K562 (cell line): ENCODE data around the gene SAMD15. TPM values are rescaled to one million over a fixed set of nuclear protein-coding genes. Genes with fewer than 3 reads are reported as not detected.

Experiments
- ATAC-seq: fragments of 200-7000 bp; cut with Tn5 transposase; 3 replicates; pipeline ENCODE4 v1.9.1; 2020; ENCODE audit warnings: moderate library complexity
- BruUV-seq: library from RNA; stranded (reverse); fragments of 400-500 nt; replicated peaks from 2 replicates; lab custom pipeline; 2021; lab: Mats Ljungman, UMichigan
- CTCF ChIA-PET: fragments of 300-600 bp; formaldehyde crosslinking; extraction: SDS; loops from one replicate; lab custom pipeline; 2021; ENCODE audit warnings: low intra/inter-chr PET ratio; lab: Yijun Ruan, JAX
- POLR2A ChIA-PET: fragments of 300-600, 350-650 bp; sonication (Branson Sonifier 250); formaldehyde crosslinking; extraction: SDS; loops from one replicate; lab custom pipeline; 2021; ENCODE audit warnings: antibody characterized with exemption, inconsistent platforms; lab: Yijun Ruan, JAX
- DNase-seq, 4 experiments: peaks; one replicate each; pipeline versions ENCODE4 v3.0.0 to v3.0.0-alpha.2; 2011 to 2018; ENCODE audit warnings: low spot score in 3 of 4, mixed read lengths in 3 of 4; ENCODE audit errors: extremely low read depth in 1 of 4
- FAIRE-seq: peaks from 2 replicates; lab custom pipeline; 2011; peaks lifted over from hg19 to GRCh38; lab: Jason Lieb, UNC
- H2AFZ ChIP-seq: 2 replicates; pipeline ENCODE4 v1.6.0; 2011; ENCODE audit warnings: low read depth, low read length, control low read depth, inconsistent platforms
- H3K27ac ChIP-seq: fragments of 200-600 bp; 3 replicates; pipeline ENCODE4 v1.8.0; 2011; ENCODE audit warnings: low read depth, mild to moderate bottlenecking, control low read depth, inconsistent platforms, low read length, moderate library complexity, mixed read lengths; ENCODE audit errors: extremely low read depth
- H3K27me3 ChIP-seq, 2 experiments: fragments of 300-600 bp in 1 of 2; 2 replicates in 1 of 2; 3 replicates in 1 of 2; pipeline versions ENCODE4 v1.6.0 to v1.8.0; 2011; ENCODE audit warnings: inconsistent platforms in 2 of 2, low read length in 2 of 2, mild to moderate bottlenecking in 1 of 2, mixed read lengths in 1 of 2, moderate library complexity in 1 of 2; ENCODE audit not compliant: control insufficient read depth in 2 of 2, insufficient read depth in 2 of 2
- H3K36me3 ChIP-seq: fragments of 300-600 bp; 3 replicates; pipeline ENCODE4 v1.8.0; 2011; ENCODE audit warnings: mild to moderate bottlenecking, low read length, inconsistent platforms; ENCODE audit not compliant: control insufficient read depth, insufficient read depth
- H3K4me1 ChIP-seq, 2 experiments: fragments of 200-600 bp in 1 of 2; replicated peaks in 1 of 2; 2 replicates in 1 of 2; 3 replicates in 1 of 2; pipeline versions ENCODE4 v1.5.1 to v1.8.0; 2011; ENCODE audit warnings: inconsistent platforms in 2 of 2, low read length in 2 of 2, mild to moderate bottlenecking in 1 of 2, mixed read lengths in 1 of 2, moderate library complexity in 1 of 2; ENCODE audit not compliant: control insufficient read depth in 2 of 2, insufficient read depth in 2 of 2
- H3K4me2 ChIP-seq: 2 replicates; pipeline ENCODE4 v1.6.1; 2011; ENCODE audit warnings: low read length, control low read depth, inconsistent platforms, mixed read lengths; ENCODE audit not compliant: insufficient read depth
- H3K4me3 ChIP-seq: fragments of 200-600 bp; sonication (generic), shearing (Covaris generic); 2 replicates; pipeline ENCODE4 v1.5.1; 2016; ENCODE audit warnings: control low read depth, inconsistent platforms
- H3K79me2 ChIP-seq: fragments of 200-600 bp; 3 replicates; pipeline ENCODE4 v1.8.0; 2011; ENCODE audit warnings: low read length, inconsistent platforms; ENCODE audit not compliant: control insufficient read depth, insufficient read depth
- H3K9ac ChIP-seq, 2 experiments: 2 replicates each; pipeline versions ENCODE4 v1.6.0 to v1.6.1; 2011; ENCODE audit warnings: low read depth in 2 of 2, low read length in 2 of 2, control low read depth in 1 of 2, inconsistent platforms in 1 of 2, mild to moderate bottlenecking in 1 of 2, mixed read lengths in 1 of 2; ENCODE audit not compliant: insufficient read depth in 1 of 2
- H3K9me1 ChIP-seq: one replicate; pipeline ENCODE4 v1.6.0; 2011; ENCODE audit warnings: inconsistent platforms, mild to moderate bottlenecking, low read length, moderate library complexity; ENCODE audit not compliant: control insufficient read depth, insufficient read depth
- H3K9me3 ChIP-seq: replicated peaks from 2 replicates; pipeline ENCODE4 v1.5.1; 2011; ENCODE audit warnings: low read depth, low read length, inconsistent platforms; ENCODE audit not compliant: control insufficient read depth, insufficient read depth
- H4K20me1 ChIP-seq: replicated peaks from 2 replicates; pipeline ENCODE4 v1.6.1; 2011; ENCODE audit warnings: low read length, inconsistent platforms, mixed read lengths; ENCODE audit not compliant: control insufficient read depth, insufficient read depth
- ASH1L ChIP-seq: fragments of 450-650 bp; IDR thresholded peaks from 2 replicates; pipeline ENCODE4 v1.6.1; 2018; ENCODE audit warnings: borderline replicate concordance, mild to moderate bottlenecking, low read depth; ENCODE audit not compliant: partially characterized antibody
- EZH2 ChIP-seq: IDR thresholded peaks from 2 replicates; pipeline ENCODE4 v1.6.1; 2012; ENCODE audit warnings: low read depth, mild to moderate bottlenecking, inconsistent platforms, low read length, borderline replicate concordance
- HSF4 ChIP-seq: fragments of 250-450 bp; sonication (Bioruptor Pico); IDR thresholded peaks from 2 replicates; pipeline ENCODE4 v2.1.2; 2022; ENCODE audit warnings: mild to moderate bottlenecking, moderate library complexity, borderline replicate concordance
- KAT8 ChIP-seq: fragments of 450-650 bp; IDR thresholded peaks from 2 replicates; pipeline ENCODE4 v1.6.1; 2016; ENCODE audit warnings: low read depth, mild to moderate bottlenecking
- MAFG ChIP-seq: fragments of 450-650 bp; conservative IDR thresholded peaks from 2 replicates; pipeline ENCODE4 v1.6.1; 2016; ENCODE audit warnings: missing genetic modification characterization, missing compliant biosample characterization
- MCM3 ChIP-seq: fragments of 450-650 bp; IDR thresholded peaks from 2 replicates; pipeline ENCODE4 v1.6.1; 2016
- MITF ChIP-seq: IDR thresholded peaks from 2 replicates; pipeline ENCODE4 v1.6.1; 2014; ENCODE audit warnings: antibody characterized with exemption
- MXI1 ChIP-seq: IDR thresholded peaks from 2 replicates; pipeline ENCODE4 v1.6.1; 2011; ENCODE audit warnings: low read depth, mild to moderate bottlenecking, improper control_type of control experiment, low read length
- PHF8 ChIP-seq: fragments of 200-600 bp; sonication (generic); IDR thresholded peaks from 2 replicates; pipeline ENCODE4 v1.6.1; 2012; ENCODE audit warnings: mixed run types, mild to moderate bottlenecking, inconsistent platforms, low read length, moderate library complexity, borderline replicate concordance
- POLR2G ChIP-seq: fragments of 200-400 bp; formaldehyde crosslinking; IDR thresholded peaks from 2 replicates; pipeline ENCODE4 v1.6.1; 2017; ENCODE audit warnings: low read depth, mild to moderate bottlenecking, antibody characterized with exemption, low read length, moderate library complexity
- STAT5B ChIP-seq: fragments of 250-450 bp; sonication (Bioruptor Pico); IDR thresholded peaks from 2 replicates; pipeline ENCODE4 v1.8.0; 2021; ENCODE audit warnings: mild to moderate bottlenecking, inconsistent platforms
- TAF7 ChIP-seq: fragments of 450-650 bp; IDR thresholded peaks from 2 replicates; pipeline ENCODE4 v1.6.1; 2016; ENCODE audit warnings: missing genetic modification characterization, missing compliant biosample characterization
- ZNF197 ChIP-seq: fragments of 200-800 bp; sonication (Bioruptor generic); IDR thresholded peaks from 2 replicates; pipeline ENCODE4 v1.6.1; 2016; ENCODE audit warnings: low read depth, missing genetic modification characterization, missing compliant biosample characterization
- ZNF436 ChIP-seq: fragments of 250-450, 450-650 bp; sonication (Bioruptor Pico); formaldehyde crosslinking; IDR thresholded peaks from 2 replicates; pipeline ENCODE4 v1.7.0; 2020; ENCODE audit warnings: mild to moderate bottlenecking
- WGBS: fragments of 100-300 bp; shearing (Covaris generic); methylation state at CpG from one replicate; pipeline ENCODE4 v1.1.6; 2016; ENCODE audit warnings: low coverage, mixed read lengths; ENCODE audit not compliant: insufficient coverage; ENCODE audit errors: missing lambda C conversion rate; 5-methylcytosine and 5-hydroxymethylcytosine counted together
- in situ Hi-C: fragments of 300-500 bp; cut with MboI; formaldehyde crosslinking; loops from 4 replicates; pipeline ENCODE4 v1.15.0; 2018; ENCODE audit warnings: inconsistent platforms, mixed read lengths
- intact Hi-C: fragments of 100-400 bp; cut with micrococcal nuclease; formaldehyde crosslinking; loops from 2 replicates; pipeline ENCODE4 v1.14.2; 2022
- polyA plus RNA-seq, 8 experiments: library from polyadenylated mRNA; depleted of rRNA in 4 of 8; stranded (reverse) in 5 of 8; unstranded in 3 of 8; fragments of >200 nt; fragmentation: Nextera tagmentation in 2 of 8; fragmentation: Illumina TruSeq in 1 of 8; extraction: Ambion mirVana in 2 of 8; extraction: Trizol in 1 of 8; gene quantifications; 2 replicates each; pipeline versions ENCODE4 v1.2.1 to v1.2.3, GENCODE V29; 2011 to 2014; ENCODE audit warnings: inconsistent platforms in 1 of 8, missing spikeins in 1 of 8
- total RNA-seq, 7 experiments: library from RNA; depleted of rRNA in 6 of 7; stranded (reverse); fragments of >200 nt in 6 of 7; fragmentation: Illumina TruSeq in 2 of 7; extraction: Trizol in 2 of 7; gene quantifications; 2 replicates each; pipeline versions ENCODE4 v1.2.1 to v1.2.3, GENCODE V29; 2011 to 2021; ENCODE audit warnings: low replicate concordance in 1 of 7
- TF ChIP-seq, protein P1 (sequence below): sonication (generic); formaldehyde crosslinking; IDR thresholded peaks from 2 replicates; pipeline ENCODE4 v1.8.0; 2023; ENCODE audit warnings: mild to moderate bottlenecking, missing genetic modification reagents
- TF ChIP-seq, protein P2 (sequence below): sonication (generic); formaldehyde crosslinking; IDR thresholded peaks from 2 replicates; pipeline ENCODE4 v1.8.1; 2023; ENCODE audit warnings: mild to moderate bottlenecking, missing genetic modification reagents

The SAMD15 gene
- total and polyA plus RNA-seq, 9 of the 15 experiments (the other 6 are each of a cell fraction or from before 2014, with no cell fraction given) = 0.18 to 0.54 (median 0.25) TPM

DNA sequence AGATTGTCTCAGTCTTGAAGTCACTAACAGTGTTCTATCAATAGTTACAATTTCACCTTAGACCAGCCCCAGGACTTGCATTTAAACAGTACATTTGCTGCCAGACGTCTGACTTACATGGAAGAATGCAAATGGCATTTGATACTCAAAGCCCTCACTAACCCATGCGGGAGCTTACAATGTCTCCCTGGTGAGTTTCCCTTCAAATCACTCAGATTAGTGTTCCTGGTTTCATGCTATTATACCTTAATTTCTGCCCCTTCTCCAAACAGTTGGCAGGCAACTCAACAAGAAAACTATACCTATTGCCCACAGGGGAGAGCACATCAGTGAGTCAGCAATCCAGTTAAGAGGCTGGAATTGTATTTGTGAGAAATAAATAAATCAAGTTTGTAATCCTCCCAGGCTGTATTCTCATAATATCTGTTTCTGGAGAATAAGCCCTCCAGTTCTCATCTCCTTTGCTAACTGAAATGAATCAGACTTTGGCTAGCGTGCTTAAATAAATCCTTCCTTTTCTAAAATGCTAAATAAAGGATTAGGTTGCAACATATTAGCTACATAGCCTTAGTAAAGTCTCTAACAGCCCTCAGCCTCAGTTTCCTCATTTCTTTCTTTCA, 32.7 kb upstream of the SAMD15 start (continued):
- TF ChIP-seq, protein P1, sequence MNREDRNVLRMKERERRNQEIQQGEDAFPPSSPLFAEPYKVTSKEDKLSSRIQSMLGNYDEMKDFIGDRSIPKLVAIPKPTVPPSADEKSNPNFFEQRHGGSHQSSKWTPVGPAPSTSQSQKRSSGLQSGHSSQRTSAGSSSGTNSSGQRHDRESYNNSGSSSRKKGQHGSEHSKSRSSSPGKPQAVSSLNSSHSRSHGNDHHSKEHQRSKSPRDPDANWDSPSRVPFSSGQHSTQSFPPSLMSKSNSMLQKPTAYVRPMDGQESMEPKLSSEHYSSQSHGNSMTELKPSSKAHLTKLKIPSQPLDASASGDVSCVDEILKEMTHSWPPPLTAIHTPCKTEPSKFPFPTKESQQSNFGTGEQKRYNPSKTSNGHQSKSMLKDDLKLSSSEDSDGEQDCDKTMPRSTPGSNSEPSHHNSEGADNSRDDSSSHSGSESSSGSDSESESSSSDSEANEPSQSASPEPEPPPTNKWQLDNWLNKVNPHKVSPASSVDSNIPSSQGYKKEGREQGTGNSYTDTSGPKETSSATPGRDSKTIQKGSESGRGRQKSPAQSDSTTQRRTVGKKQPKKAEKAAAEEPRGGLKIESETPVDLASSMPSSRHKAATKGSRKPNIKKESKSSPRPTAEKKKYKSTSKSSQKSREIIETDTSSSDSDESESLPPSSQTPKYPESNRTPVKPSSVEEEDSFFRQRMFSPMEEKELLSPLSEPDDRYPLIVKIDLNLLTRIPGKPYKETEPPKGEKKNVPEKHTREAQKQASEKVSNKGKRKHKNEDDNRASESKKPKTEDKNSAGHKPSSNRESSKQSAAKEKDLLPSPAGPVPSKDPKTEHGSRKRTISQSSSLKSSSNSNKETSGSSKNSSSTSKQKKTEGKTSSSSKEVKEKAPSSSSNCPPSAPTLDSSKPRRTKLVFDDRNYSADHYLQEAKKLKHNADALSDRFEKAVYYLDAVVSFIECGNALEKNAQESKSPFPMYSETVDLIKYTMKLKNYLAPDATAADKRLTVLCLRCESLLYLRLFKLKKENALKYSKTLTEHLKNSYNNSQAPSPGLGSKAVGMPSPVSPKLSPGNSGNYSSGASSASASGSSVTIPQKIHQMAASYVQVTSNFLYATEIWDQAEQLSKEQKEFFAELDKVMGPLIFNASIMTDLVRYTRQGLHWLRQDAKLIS (CRISPR knock-in tag) = no peak
- TF ChIP-seq PHF8 = no peak
- TF ChIP-seq ZNF436 = no peak
- TF ChIP-seq STAT5B (CRISPR knock-in tag) = no peak
- no peak for TF ChIP-seq ASH1L

- ATAC-seq = no peak
- TF ChIP-seq POLR2G (no peak), HSF4 (no peak), TAF7 (tag) (no peak), MAFG (tag) (no peak), MXI1 (no peak), KAT8 (no peak), MITF (no peak), MCM3 (no peak), ZNF197 (no peak), EZH2 (no peak)
- TF ChIP-seq, protein P2, sequence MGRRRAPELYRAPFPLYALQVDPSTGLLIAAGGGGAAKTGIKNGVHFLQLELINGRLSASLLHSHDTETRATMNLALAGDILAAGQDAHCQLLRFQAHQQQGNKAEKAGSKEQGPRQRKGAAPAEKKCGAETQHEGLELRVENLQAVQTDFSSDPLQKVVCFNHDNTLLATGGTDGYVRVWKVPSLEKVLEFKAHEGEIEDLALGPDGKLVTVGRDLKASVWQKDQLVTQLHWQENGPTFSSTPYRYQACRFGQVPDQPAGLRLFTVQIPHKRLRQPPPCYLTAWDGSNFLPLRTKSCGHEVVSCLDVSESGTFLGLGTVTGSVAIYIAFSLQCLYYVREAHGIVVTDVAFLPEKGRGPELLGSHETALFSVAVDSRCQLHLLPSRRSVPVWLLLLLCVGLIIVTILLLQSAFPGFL (CRISPR knock-in tag) = no peak
Observed at GRCh38 chr14:77346495-77346894, 30.7 kb upstream of the SAMD15 start.

More at GRCh38 chr14:77346495-77346894, 30.7 kb upstream of the SAMD15 start:
- H3K9me1 ChIP-seq = no peaks in the 10 kb centered on the region
- intact Hi-C loops (no loop called here), in situ Hi-C loops (no loop called here)
- H3K36me3 ChIP-seq = peaks cover 22% of the 10 kb centered on the region; the same call in 2 of the 3 replicates
- H3K4me2 ChIP-seq = no peak overlapping the region
- H3K4me3 ChIP-seq = no peak overlapping the region
- no peak overlapping the region for H3K27ac ChIP-seq
- ChIA-PET CTCF (no interaction called here), POLR2A (no interaction called here)
- DNase-seq = no peak
- no peak overlapping the region for H2AFZ ChIP-seq
- no peaks in the 10 kb centered on the region for H4K20me1 ChIP-seq
- peaks cover 0 to 13% of the 10 kb centered on the region in 2 experiments; a peak in 3 of 5 replicates for H3K4me1 ChIP-seq
- H3K79me2 ChIP-seq = no peaks in the 10 kb centered on the region
- WGBS = 62% methylated on average over 2 of the region's 2 CpGs
- H3K27me3 ChIP-seq = no peaks in the 10 kb centered on the region
- H3K9ac ChIP-seq = no peak overlapping the region
- no TSS peak for BruUV-seq
- no peaks in the 10 kb centered on the region for H3K9me3 ChIP-seq
- FAIRE-seq = no peak
